H1 (cell line): ENCODE data around the gene ZCCHC10. TPM values are rescaled to one million over a fixed set of nuclear protein-coding genes. Genes with fewer than 3 reads are reported as not detected.

Source experiments
- CTCF ChIA-PET: fragments of 300-600 bp; sonication (Branson Sonifier 250); formaldehyde crosslinking; loops from one replicate; lab custom pipeline; 2021; ENCODE audit not compliant: partially characterized antibody; lab: Charles Lee
- POLR2A ChIA-PET: fragments of 300-600 bp; sonication (Branson Sonifier 250); formaldehyde crosslinking; loops from one replicate; lab custom pipeline; 2021; ENCODE audit warnings: inconsistent platforms; ENCODE audit not compliant: partially characterized antibody; lab: Charles Lee
- DNase-seq, 2 experiments: peaks; one replicate each; pipeline versions ENCODE4 v3.0.0 to v3.0.0-alpha.2; 2010 to 2022; ENCODE audit warnings: low spot score in 2 of 2, low read depth in 1 of 2, mixed read lengths in 1 of 2
- FAIRE-seq: peaks from 2 replicates; lab custom pipeline; 2011; peaks lifted over from hg19 to GRCh38; lab: Jason Lieb, UNC
- H2AFZ ChIP-seq: 2 replicates; pipeline ENCODE4 v1.8.1; 2012; ENCODE audit warnings: low read length, inconsistent platforms
- H2AK5ac ChIP-seq: 2 replicates; pipeline ENCODE4 v1.6.1; 2013; ENCODE audit warnings: low read depth, low read length
- H2BK120ac ChIP-seq: replicated peaks from 2 replicates; pipeline ENCODE3; 2013; ENCODE audit warnings: low read depth, low read length, inconsistent platforms
- H2BK12ac ChIP-seq: 2 replicates; pipeline ENCODE4 v1.6.1; 2013; ENCODE audit warnings: low read depth, low read length
- H2BK15ac ChIP-seq: 2 replicates; pipeline ENCODE4 v1.6.1; 2013; ENCODE audit warnings: low read length
- H2BK20ac ChIP-seq: 2 replicates; pipeline ENCODE4 v1.6.1; 2013; ENCODE audit warnings: low read length
- H2BK5ac ChIP-seq: 2 replicates; pipeline ENCODE4 v1.6.1; 2013; ENCODE audit warnings: low read depth, low read length
- H3K14ac ChIP-seq: 2 replicates; pipeline ENCODE4 v1.6.1; 2013; ENCODE audit warnings: inconsistent platforms; ENCODE audit not compliant: insufficient read length
- H3K18ac ChIP-seq: 2 replicates; pipeline ENCODE4 v1.6.1; 2013; ENCODE audit warnings: low read length; ENCODE audit errors: extremely low read depth
- H3K23ac ChIP-seq: 2 replicates; pipeline ENCODE4 v1.6.1; 2013; ENCODE audit warnings: inconsistent platforms; ENCODE audit not compliant: insufficient read length
- H3K23me2 ChIP-seq: 2 replicates; pipeline ENCODE4 v1.6.1; 2013; ENCODE audit warnings: low read depth, low read length
- H3K27ac ChIP-seq: 2 replicates; pipeline ENCODE4 v1.6.1; 2011; ENCODE audit warnings: low read depth, low read length, inconsistent platforms
- H3K27me3 ChIP-seq, 4 experiments: replicated peaks in 1 of 4; 1 replicate in 1 of 4; 2 replicates in 3 of 4; pipeline versions ENCODE4 v1.6.1 to v1.8.1; 2011 to 2013; ENCODE audit warnings: low read length in 3 of 4, mild to moderate bottlenecking in 3 of 4, inconsistent platforms in 2 of 4, mixed read lengths in 2 of 4, moderate library complexity in 1 of 4; ENCODE audit not compliant: control insufficient read depth in 3 of 4, insufficient read depth in 3 of 4; ENCODE audit errors: extremely low read depth in 1 of 4
- H3K36me3 ChIP-seq, 4 experiments: 2 replicates each; pipeline versions ENCODE4 v1.6.1 to v1.8.1; 2011 to 2013; ENCODE audit warnings: mild to moderate bottlenecking in 4 of 4, low read length in 3 of 4, moderate library complexity in 2 of 4, control low read depth in 1 of 4, inconsistent platforms in 1 of 4; ENCODE audit not compliant: insufficient read depth in 4 of 4, control insufficient read depth in 2 of 4
- H3K4ac ChIP-seq: replicated peaks from 2 replicates; pipeline ENCODE3; 2013; ENCODE audit warnings: low read length, low read depth, mixed read lengths, inconsistent platforms; ENCODE audit not compliant: insufficient read length
- H3K4me1 ChIP-seq, 4 experiments: replicated peaks in 1 of 4; 1 replicate in 1 of 4; 2 replicates in 3 of 4; pipeline versions ENCODE4 v1.6.1 to v1.8.1; 2011 to 2013; ENCODE audit warnings: low read length in 3 of 4, inconsistent platforms in 2 of 4, mixed read lengths in 1 of 4; ENCODE audit not compliant: insufficient read depth in 4 of 4, control insufficient read depth in 3 of 4
- H3K4me2 ChIP-seq, 2 experiments: 2 replicates each; pipeline versions ENCODE4 v1.6.1 to v1.8.1; 2011 to 2013; ENCODE audit warnings: low read depth in 2 of 2, low read length in 2 of 2, control low read depth in 1 of 2, inconsistent platforms in 1 of 2, mild to moderate bottlenecking in 1 of 2; ENCODE audit not compliant: insufficient read depth in 1 of 2
- H3K4me3 ChIP-seq, 4 experiments: fragments of 200-600, 300-600 bp in 1 of 4; sonication (generic), shearing (Covaris generic), sonication (Bioruptor Twin) in 1 of 4; 2 replicates each; pipeline versions ENCODE4 v1.5.1 to v1.8.1; 2011 to 2016; ENCODE audit warnings: low read length in 4 of 4, low read depth in 3 of 4, control low read depth in 2 of 4, inconsistent platforms in 2 of 4, mild to moderate bottlenecking in 2 of 4, mixed read lengths in 1 of 4, moderate library complexity in 1 of 4; ENCODE audit not compliant: insufficient read depth in 2 of 4; ENCODE audit errors: extremely low read depth in 1 of 4
- H3K56ac ChIP-seq: replicated peaks from 2 replicates; pipeline ENCODE3; 2013; ENCODE audit warnings: low read depth, mild to moderate bottlenecking, mixed read lengths, low read length, inconsistent platforms; ENCODE audit not compliant: insufficient read length
- H3K79me1 ChIP-seq: 2 replicates; pipeline ENCODE4 v1.6.1; 2013; ENCODE audit warnings: low read depth, low read length, control low read depth
- H3K79me2 ChIP-seq, 2 experiments: 2 replicates each; pipeline versions ENCODE4 v1.6.1 to v1.8.1; 2012 to 2013; ENCODE audit warnings: low read length in 2 of 2, mild to moderate bottlenecking in 2 of 2, inconsistent platforms in 1 of 2; ENCODE audit not compliant: insufficient read depth in 2 of 2, control insufficient read depth in 1 of 2
- H3K9ac ChIP-seq, 4 experiments: replicated peaks in 1 of 4; 1 replicate in 1 of 4; 2 replicates in 3 of 4; pipeline versions ENCODE4 v1.6.1 to v1.8.1; 2011 to 2013; ENCODE audit warnings: low read depth in 3 of 4, low read length in 3 of 4, control low read depth in 2 of 4, mild to moderate bottlenecking in 2 of 4, moderate library complexity in 2 of 4, inconsistent platforms in 1 of 4; ENCODE audit errors: extremely low read depth in 1 of 4
- H3K9me3 ChIP-seq, 2 experiments: 2 replicates each; pipeline versions ENCODE4 v1.6.1 to v1.8.1; 2012 to 2013; ENCODE audit warnings: mild to moderate bottlenecking in 2 of 2, moderate library complexity in 2 of 2, control low read depth in 1 of 2, inconsistent platforms in 1 of 2, low read depth in 1 of 2, low read length in 1 of 2, mixed read lengths in 1 of 2; ENCODE audit not compliant: insufficient read depth in 2 of 2
- H4K20me1 ChIP-seq, 2 experiments: replicated peaks in 1 of 2; 2 replicates each; pipeline versions ENCODE3 to v1.8.1; 2011 to 2013; ENCODE audit warnings: inconsistent platforms in 2 of 2, low read length in 2 of 2, mild to moderate bottlenecking in 1 of 2; ENCODE audit not compliant: insufficient read depth in 2 of 2, control insufficient read depth in 1 of 2
- H4K5ac ChIP-seq: 2 replicates; pipeline ENCODE4 v1.6.1; 2013; ENCODE audit warnings: low read length, low read depth, mixed read lengths, inconsistent platforms; ENCODE audit not compliant: insufficient read length
- H4K8ac ChIP-seq: 2 replicates; pipeline ENCODE4 v1.8.0; 2013; ENCODE audit warnings: mild to moderate bottlenecking, moderate library complexity, low read length, inconsistent platforms; ENCODE audit not compliant: insufficient read depth; ENCODE audit errors: extremely low read depth
- H4K91ac ChIP-seq: replicated peaks from 2 replicates; pipeline ENCODE3; 2013; ENCODE audit warnings: low read length, mixed read lengths, inconsistent platforms; ENCODE audit not compliant: insufficient read length
- POU5F1 ChIP-seq: IDR thresholded peaks from 2 replicates; pipeline ENCODE4 v1.6.1; 2011; ENCODE audit warnings: low read depth, mild to moderate bottlenecking, low read length, moderate library complexity
- RFX5 ChIP-seq: IDR thresholded peaks from 2 replicates; pipeline ENCODE4 v1.6.1; 2011; ENCODE audit warnings: low read depth, low read length, improper control_type of control experiment, borderline replicate concordance
- YY1 ChIP-seq: IDR thresholded peaks from 2 replicates; pipeline ENCODE4 v1.6.1; 2011; ENCODE audit warnings: low read depth, mild to moderate bottlenecking, low read length
- WGBS, 2 experiments: shearing (Covaris generic) in 1 of 2; methylation state at CpG; one replicate each; pipeline versions ENCODE4 v1.1.6 to v1.1.7; 2013 to 2015; ENCODE audit warnings: low lambda C conversion rate in 2 of 2, mixed read lengths in 2 of 2, inconsistent platforms in 1 of 2, low coverage in 1 of 2, missing lambda C conversion rate in 1 of 2; ENCODE audit not compliant: insufficient replicate concordance in 2 of 2, insufficient coverage in 1 of 2, insufficient read length in 1 of 2; ENCODE audit errors: extremely low coverage in 1 of 2, missing lambda C conversion rate in 1 of 2; 5-methylcytosine and 5-hydroxymethylcytosine counted together
- polyA plus RNA-seq, 7 experiments: library from polyadenylated mRNA; depleted of rRNA in 3 of 7; stranded (reverse) in 5 of 7; unstranded in 2 of 7; fragments of >200 nt in 5 of 7; fragments of 200-250 nt in 2 of 7; gene quantifications; 1 replicate in 5 of 7; 2 replicates in 1 of 7; 4 replicates in 1 of 7; pipeline versions ENCODE4 v1.2.1 to v1.2.3, GENCODE V29; 2011 to 2013; ENCODE audit warnings: missing spikeins in 2 of 7, mixed read lengths in 2 of 7
- total RNA-seq: library from RNA; stranded (reverse); fragmentation: NEBNext Ultra II Directional; extraction: Animal tissue kit (Norgen Biotek cat#: 25700); gene quantifications from 2 replicates; pipeline ENCODE4 v1.2.1, GENCODE V29; 2021

Gene ZCCHC10
- total and polyA plus RNA-seq, 2 of the 8 experiments (the other 6 are each of a cell fraction or from before 2014, with no cell fraction given) = 22.4 to 32.9 TPM

GRCh38 chr5:132999246-132999645, 27.1 kb downstream of the ZCCHC10 start:
- H4K91ac ChIP-seq = no peak overlapping the region
- H3K4me3 ChIP-seq = no peak overlapping the region
- no peak overlapping the region for H3K14ac ChIP-seq
- H3K79me2 ChIP-seq = no peaks in the 10 kb centered on the region
- H3K36me3 ChIP-seq = peaks cover 0 to 5% (median 2%) of the 10 kb centered on the region in 4 experiments; a peak in 4 of 8 replicates
- no peaks in the 10 kb centered on the region for H3K4me1 ChIP-seq
- no peak overlapping the region for H2BK5ac ChIP-seq
- no peak overlapping the region for H3K4me2 ChIP-seq
- WGBS, 2 experiments = 88% methylated on average over 2 of the region's 2 CpGs; no CpG with 5 or more reads in 1 of the 2 experiments
- POLR2A ChIA-PET = interaction anchor here (1.4 to 1.5 kb wide), 2 partner anchors 40 to 53 kb away, joined by 4 read pairs; no protein-coding TSS in a partner anchor
- H3K23ac ChIP-seq = no peak overlapping the region
- H2AFZ ChIP-seq = no peak overlapping the region
- H3K23me2 ChIP-seq = no peaks in the 10 kb centered on the region
- CTCF ChIA-PET = no interaction called here
- H2BK12ac ChIP-seq = no peak overlapping the region
- H2BK120ac ChIP-seq = no peak overlapping the region
- H3K4ac ChIP-seq = no peak overlapping the region
- H3K9me3 ChIP-seq = no peaks in the 10 kb centered on the region
- no peak overlapping the region for H4K5ac ChIP-seq
- no peak overlapping the region for H4K8ac ChIP-seq
- no peaks in the 10 kb centered on the region for H3K27me3 ChIP-seq
- no peaks in the 10 kb centered on the region for H4K20me1 ChIP-seq
- DNase-seq (no peak), FAIRE-seq (no peak)
- H2AK5ac ChIP-seq = no peak overlapping the region
- H3K18ac ChIP-seq = no peak overlapping the region
- no peak for TF ChIP-seq POU5F1
- no peak for TF ChIP-seq YY1
- no peak for TF ChIP-seq RFX5
- H3K27ac ChIP-seq = no peak overlapping the region
- no peak overlapping the region for H3K56ac ChIP-seq
- H2BK15ac ChIP-seq = no peak overlapping the region
- no peaks in the 10 kb centered on the region for H3K79me1 ChIP-seq
- no peak overlapping the region for H3K9ac ChIP-seq
- H2BK20ac ChIP-seq = no peak overlapping the region
